Daoy (cell line): ENCODE results near the gene RWDD1. TPM values are rescaled to one million over a fixed set of nuclear protein-coding genes. Genes with fewer than 3 reads are reported as not detected.

Experiments used
- DNase-seq: peaks from one replicate; pipeline ENCODE4 v3.0.0-alpha.2; 2015; ENCODE audit warnings: low read depth
- total RNA-seq: library from RNA; depleted of rRNA; stranded (reverse); fragments of >200 nt; shearing (Covaris generic); gene quantifications from 2 replicates; pipeline ENCODE4 v1.2.3, GENCODE V29; 2014; rRNA removed

Gene RWDD1
- 39.0 and 51.6 TPM in 2 replicates for total RNA-seq

GRCh38 chr6:116570856-116571682 is at the start of gene RWDD1:
Gene RWDD1 (plus strand): TSS chr6:116571504. CDS start chr6:116571583, 79 bp downstream.
- peak; percentile 99 for DNase-seq

GRCh38 chr6:116522896-116523295 is 48.4 kb upstream of the RWDD1 start:
- DNase-seq, result no peak

GRCh38 chr6:116524236-116524635 is 47.1 kb upstream of the RWDD1 start:
- no peak for DNase-seq

GRCh38 chr6:116528133-116528532 is 43.2 kb upstream of the RWDD1 start:
- no peak for DNase-seq

GRCh38 chr6:116528780-116529179 is 42.5 kb upstream of the RWDD1 start:
- DNase-seq, result no peak

GRCh38 chr6:116529466-116530290 is 41.6 kb upstream of the RWDD1 start:
- DNase-seq, result no peak

- peak; percentile 51 for DNase-seq
Measured at GRCh38 chr6:116530436-116530835, 40.9 kb upstream of the RWDD1 start.

- DNase-seq, result peak; percentile 66
Measured at GRCh38 chr6:116531675-116532570, 39.4 kb upstream of the RWDD1 start.

GRCh38 chr6:116533233-116533957 is 37.9 kb upstream of the RWDD1 start:
- no peak for DNase-seq

- DNase-seq, result no peak
Measured at GRCh38 chr6:116535109-116535508, 36.2 kb upstream of the RWDD1 start.

- DNase-seq, result peak; percentile 39
Measured at GRCh38 chr6:116536216-116536621, 35.1 kb upstream of the RWDD1 start.

GRCh38 chr6:116542426-116542825 is 28.9 kb upstream of the RWDD1 start:
- no peak for DNase-seq

GRCh38 chr6:116543149-116543548 is 28.2 kb upstream of the RWDD1 start:
- DNase-seq, result no peak

- no peak for DNase-seq
Measured at GRCh38 chr6:116545651-116546050, 25.7 kb upstream of the RWDD1 start, which contains the start of gene TRAPPC3L. Gene TRAPPC3L (minus strand): TSS chr6:116545684. CDS start chr6:116545514, 170 bp downstream.

GRCh38 chr6:116547358-116547757 is 23.9 kb upstream of the RWDD1 start:
- DNase-seq, result no peak

GRCh38 chr6:116550796-116551195 is 20.5 kb upstream of the RWDD1 start:
- no peak for DNase-seq

- no peak for DNase-seq
Measured at GRCh38 chr6:116553451-116553850, 17.9 kb upstream of the RWDD1 start, which contains the start of gene CALHM4. Gene CALHM4 (plus strand): TSS chr6:116553751. CDS start chr6:116553794, 43 bp downstream.

- no peak for DNase-seq
Measured at GRCh38 chr6:116556065-116556464, 15.2 kb upstream of the RWDD1 start.

GRCh38 chr6:116556814-116557415 is 14.4 kb upstream of the RWDD1 start:
- no peak for DNase-seq

- DNase-seq, result peak; percentile 87
Measured at GRCh38 chr6:116557893-116558292, 13.4 kb upstream of the RWDD1 start.
